ENCODE results near the gene DENND1B. TPM values are rescaled to one million over a fixed set of nuclear protein-coding genes. Genes with fewer than 3 reads are reported as not detected.

DENND1B gene
- total and polyA plus RNA-seq, 2 of the 13 experiments (the other 11 are each of a cell fraction or from before 2014, with no cell fraction given) = 2.6 to 5.7 TPM

DNA sequence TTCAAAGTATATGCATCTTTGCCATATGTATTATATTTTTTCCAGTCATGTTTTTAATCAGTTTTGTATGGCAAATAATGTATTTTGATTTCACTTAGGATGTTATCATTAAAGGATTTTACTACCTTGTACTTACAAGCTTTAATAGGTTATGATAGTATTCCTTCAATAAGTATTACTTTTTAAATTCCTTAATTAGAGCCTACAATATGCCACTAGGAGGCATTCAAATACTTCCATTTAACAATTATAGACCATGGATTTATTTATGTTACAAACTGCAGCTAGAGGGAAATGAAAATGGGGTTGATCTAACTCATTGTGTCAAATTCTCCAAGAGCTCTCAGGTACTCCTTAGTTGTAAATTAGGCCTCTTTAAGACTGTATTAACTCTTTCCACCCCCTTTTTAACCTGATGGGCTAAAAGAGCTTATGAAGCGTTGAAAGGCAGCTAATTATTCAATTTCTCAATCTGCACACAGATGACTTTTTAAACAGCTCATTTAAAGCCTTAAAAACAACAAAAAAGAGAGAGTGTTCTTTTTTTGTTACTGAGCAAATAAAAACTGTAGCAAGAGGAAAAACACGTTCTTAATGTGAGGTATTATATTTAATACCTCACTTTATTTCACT, 156.2 kb downstream of the DENND1B start:
- Histone ChIP-seq H3K79me2 (ENCODE audit: insufficient read depth, low read length) (no peaks in the 10 kb centered on the region), H3K4me3 (replicated peaks in 1 of 3; ENCODE audit: insufficient read depth in 1 of 3, low read depth in 2 of 3, low read length in 3 of 3) (no peak overlapping the region), H2AFZ (ENCODE audit: low read length) (no peak overlapping the region), H3K9me3 (ENCODE audit: low read length) (no peaks in the 10 kb centered on the region), H4K20me1 (ENCODE audit: insufficient read depth, low read length) (no peaks in the 10 kb centered on the region), H3K4me2 (ENCODE audit: low read depth, low read length) (no peak overlapping the region), H3K9ac (ENCODE audit: insufficient read depth, low read depth, low read length) (no peak overlapping the region), H3K27me3 (ENCODE audit: control insufficient read depth in 1 of 2, insufficient read depth in 2 of 2, low read length in 2 of 2) (no peaks in the 10 kb centered on the region; a peak in 1 of 5 replicates), H3K4me1 (ENCODE audit: insufficient read depth, low read length) (peaks cover 64% of the 10 kb centered on the region), H3K27ac (ENCODE audit: extremely low read length, insufficient read depth, low read length) (peak overlapping the region; percentile 95), H3K36me3 (replicated peaks in 1 of 2; ENCODE audit: control insufficient read depth in 1 of 2, insufficient read depth in 2 of 2, low read length in 2 of 2) (no peaks in the 10 kb centered on the region)
- peak; percentile 5 for DNase-seq (ENCODE audit: low spot score)
- intact Hi-C loops (cut with micrococcal nuclease; ENCODE audit: unreplicated experiment) = loop anchor here (1.0 to 5.0 kb wide), 3 partner anchors 92 to 378 kb away; no protein-coding TSS in a partner anchor
- no peak for FAIRE-seq
- TF ChIP-seq ZNF646 (CRISPR knock-in tag; IDR thresholded peaks at IDR 0.05) = no peak
- TF ChIP-seq, protein P1, sequence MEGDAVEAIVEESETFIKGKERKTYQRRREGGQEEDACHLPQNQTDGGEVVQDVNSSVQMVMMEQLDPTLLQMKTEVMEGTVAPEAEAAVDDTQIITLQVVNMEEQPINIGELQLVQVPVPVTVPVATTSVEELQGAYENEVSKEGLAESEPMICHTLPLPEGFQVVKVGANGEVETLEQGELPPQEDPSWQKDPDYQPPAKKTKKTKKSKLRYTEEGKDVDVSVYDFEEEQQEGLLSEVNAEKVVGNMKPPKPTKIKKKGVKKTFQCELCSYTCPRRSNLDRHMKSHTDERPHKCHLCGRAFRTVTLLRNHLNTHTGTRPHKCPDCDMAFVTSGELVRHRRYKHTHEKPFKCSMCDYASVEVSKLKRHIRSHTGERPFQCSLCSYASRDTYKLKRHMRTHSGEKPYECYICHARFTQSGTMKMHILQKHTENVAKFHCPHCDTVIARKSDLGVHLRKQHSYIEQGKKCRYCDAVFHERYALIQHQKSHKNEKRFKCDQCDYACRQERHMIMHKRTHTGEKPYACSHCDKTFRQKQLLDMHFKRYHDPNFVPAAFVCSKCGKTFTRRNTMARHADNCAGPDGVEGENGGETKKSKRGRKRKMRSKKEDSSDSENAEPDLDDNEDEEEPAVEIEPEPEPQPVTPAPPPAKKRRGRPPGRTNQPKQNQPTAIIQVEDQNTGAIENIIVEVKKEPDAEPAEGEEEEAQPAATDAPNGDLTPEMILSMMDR (CRISPR knock-in tag; IDR thresholded peaks at IDR 0.05) = peak; percentile 33; the same call in 1 of the 2 replicates
- no peak for TF ChIP-seq MEIS2 (CRISPR knock-in tag; IDR thresholded peaks at IDR 0.05)
- no peak for TF ChIP-seq ZNF547 (CRISPR knock-in tag; IDR thresholded peaks at IDR 0.05)
- no peak for TF ChIP-seq TRIM24 (CRISPR knock-in tag; IDR thresholded peaks at IDR 0.05)
- 0 out of 2 replicates have a peak, but pooled peaks have one; percentile 25 for TF ChIP-seq MIXL1 (CRISPR knock-in tag; IDR thresholded peaks at IDR 0.05)
- TF ChIP-seq, protein P2, sequence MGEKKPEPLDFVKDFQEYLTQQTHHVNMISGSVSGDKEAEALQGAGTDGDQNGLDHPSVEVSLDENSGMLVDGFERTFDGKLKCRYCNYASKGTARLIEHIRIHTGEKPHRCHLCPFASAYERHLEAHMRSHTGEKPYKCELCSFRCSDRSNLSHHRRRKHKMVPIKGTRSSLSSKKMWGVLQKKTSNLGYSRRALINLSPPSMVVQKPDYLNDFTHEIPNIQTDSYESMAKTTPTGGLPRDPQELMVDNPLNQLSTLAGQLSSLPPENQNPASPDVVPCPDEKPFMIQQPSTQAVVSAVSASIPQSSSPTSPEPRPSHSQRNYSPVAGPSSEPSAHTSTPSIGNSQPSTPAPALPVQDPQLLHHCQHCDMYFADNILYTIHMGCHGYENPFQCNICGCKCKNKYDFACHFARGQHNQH (CRISPR knock-in tag; IDR thresholded peaks at IDR 0.05) = no peak
- TF ChIP-seq POLR2AphosphoS2 (IDR thresholded peaks at IDR 0.05; ENCODE audit: low read depth, low read length) = no peak
- TF ChIP-seq, protein P3, sequence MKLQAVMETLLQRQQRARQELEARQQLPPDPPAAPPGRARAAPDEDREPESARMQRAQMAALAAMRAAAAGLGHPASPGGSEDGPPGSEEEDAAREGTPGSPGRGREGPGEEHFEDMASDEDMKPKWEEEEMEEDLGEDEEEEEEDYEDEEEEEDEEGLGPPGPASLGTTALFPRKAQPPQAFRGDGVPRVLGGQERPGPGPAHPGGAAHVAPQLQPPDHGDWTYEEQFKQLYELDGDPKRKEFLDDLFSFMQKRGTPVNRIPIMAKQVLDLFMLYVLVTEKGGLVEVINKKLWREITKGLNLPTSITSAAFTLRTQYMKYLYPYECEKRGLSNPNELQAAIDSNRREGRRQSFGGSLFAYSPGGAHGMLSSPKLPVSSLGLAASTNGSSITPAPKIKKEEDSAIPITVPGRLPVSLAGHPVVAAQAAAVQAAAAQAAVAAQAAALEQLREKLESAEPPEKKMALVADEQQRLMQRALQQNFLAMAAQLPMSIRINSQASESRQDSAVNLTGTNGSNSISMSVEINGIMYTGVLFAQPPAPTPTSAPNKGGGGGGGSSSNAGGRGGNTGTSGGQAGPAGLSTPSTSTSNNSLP (IDR thresholded peaks at IDR 0.05; ENCODE audit: low read depth, low read length) = peak; percentile 67; the same call in 1 of the 2 replicates
- no peak for TF ChIP-seq ZBTB38 (CRISPR knock-in tag; IDR thresholded peaks at IDR 0.05)
- TF ChIP-seq STAG1 (CRISPR knock-in tag; IDR thresholded peaks at IDR 0.05) = peak; percentile 54
- BruUV-seq (replicated peaks) = no TSS peak
- WGBS (ENCODE audit: low lambda C conversion rate) = 41% methylated on average over 2 of the region's 2 CpGs
- ChIA-PET POLR2A (no interaction called here), CTCF (ENCODE audit: low intra/inter-chr PET ratio, low total read pairs) (interaction anchor here (1.6 kb wide), 1 partner anchor 306 kb away, joined by 7 read pairs; no protein-coding TSS in a partner anchor)
- in situ Hi-C loops (cut with HindIII; ENCODE audit: extremely low pct_ligation_motif_present, low pct_unique_long_range_greater_than_20kb) = loop anchor here (5.0 kb wide), 2 partner anchors 248 to 303 kb away; no protein-coding TSS in a partner anchor
- no peak for ATAC-seq
